Measurements from ENCODE around the gene USP36.
"Not testable (repeated sequence)": the region's sequence is repeated elsewhere in the genome, so short reads cannot be mapped to it uniquely, and the experiment has no call there.

USP36 gene

GRCh38 chr17:78790552-78790951, 50.1 kb downstream of the USP36 start:
- no peak for DNase-seq (ENCODE audit: low read depth)

GRCh38 chr17:78789663-78790181, 50.9 kb downstream of the USP36 start:
- DNase-seq (ENCODE audit: low read depth): no peak

GRCh38 chr17:78789149-78789662, 51.4 kb downstream of the USP36 start:
- DNase-seq (ENCODE audit: low read depth): no peak

DNA sequence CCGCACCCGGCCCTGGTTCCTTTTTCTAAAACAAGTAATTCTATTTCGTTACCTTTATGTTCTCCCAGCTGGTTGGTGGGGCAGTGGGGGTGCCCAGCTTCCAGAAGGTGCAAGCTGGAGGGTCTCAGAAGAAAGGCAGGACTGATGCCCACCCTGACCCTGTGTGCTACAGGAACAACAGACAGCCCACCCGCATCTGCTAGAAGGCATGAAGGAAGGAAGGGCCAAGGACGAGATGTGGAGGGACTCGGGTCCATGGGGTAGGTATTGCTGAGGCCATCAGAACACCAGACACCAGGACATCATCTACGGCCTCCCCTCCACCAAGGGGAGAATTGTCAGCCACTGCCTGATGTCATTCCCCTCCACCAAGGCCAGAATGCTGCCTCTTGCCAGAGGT, 52.2 kb downstream of the USP36 start:
- DNase-seq (ENCODE audit: low read depth): no peak

DNA sequence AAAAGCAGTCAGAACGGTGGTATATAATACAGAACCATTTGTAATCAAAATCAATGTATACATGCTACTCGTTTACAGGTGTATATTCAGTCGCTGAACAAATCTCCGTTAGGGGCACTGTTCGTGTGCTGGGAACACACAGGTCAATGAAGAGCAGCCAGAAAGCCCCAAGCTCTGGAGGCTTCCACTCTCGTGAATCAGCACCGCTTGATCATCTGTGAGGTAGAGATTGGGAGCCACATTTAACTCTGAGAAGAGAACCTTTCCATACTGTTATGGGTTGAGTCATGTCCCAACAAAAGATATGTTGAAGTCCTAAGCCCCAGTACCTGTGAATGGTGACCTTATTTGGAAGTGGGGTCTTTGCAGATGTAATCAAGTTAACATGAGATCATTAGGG, 53.2 kb downstream of the USP36 start:
- DNase-seq (ENCODE audit: low read depth): no peak

GRCh38 chr17:78785663-78786057, 55.0 kb downstream of the USP36 start:
- DNase-seq (ENCODE audit: low read depth): no peak

GRCh38 chr17:78785011-78785662, 55.5 kb downstream of the USP36 start:
- DNase-seq (ENCODE audit: low read depth): no peak

- no peak for DNase-seq (ENCODE audit: low read depth)
Measured at GRCh38 chr17:78784352-78784751, 56.3 kb downstream of the USP36 start.

GRCh38 chr17:78783711-78784324, 56.8 kb downstream of the USP36 start:
- no peak for DNase-seq (ENCODE audit: low read depth)

DNA sequence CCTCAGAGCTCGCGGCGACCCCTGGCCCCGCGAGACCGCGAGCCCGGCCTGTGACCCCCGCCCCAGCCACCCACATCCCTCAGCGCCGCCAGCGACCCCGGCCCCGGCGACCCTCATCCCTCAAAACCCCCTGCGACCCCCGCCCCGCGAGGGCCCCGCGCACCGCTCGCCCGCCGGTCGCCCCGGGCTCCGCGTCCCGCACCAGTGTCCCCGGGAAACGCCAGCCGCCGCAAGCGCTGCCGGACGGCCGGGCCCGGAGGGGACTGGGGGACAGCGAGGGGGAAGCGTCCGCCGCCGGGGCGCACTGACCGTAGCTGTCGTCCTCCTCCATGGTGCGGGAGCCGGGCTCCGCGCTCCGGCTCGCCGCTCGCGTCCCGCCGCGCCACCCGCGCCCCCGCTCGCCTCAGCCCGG, 58.7 kb downstream of the USP36 start, which contains the start of gene CYTH1:
Gene CYTH1 (minus strand): TSS at position 381 of the 412 bp plus-strand sequence. CDS start 50 bp downstream, at position 331.
- DNase-seq (ENCODE audit: low read depth): no peak

DNA sequence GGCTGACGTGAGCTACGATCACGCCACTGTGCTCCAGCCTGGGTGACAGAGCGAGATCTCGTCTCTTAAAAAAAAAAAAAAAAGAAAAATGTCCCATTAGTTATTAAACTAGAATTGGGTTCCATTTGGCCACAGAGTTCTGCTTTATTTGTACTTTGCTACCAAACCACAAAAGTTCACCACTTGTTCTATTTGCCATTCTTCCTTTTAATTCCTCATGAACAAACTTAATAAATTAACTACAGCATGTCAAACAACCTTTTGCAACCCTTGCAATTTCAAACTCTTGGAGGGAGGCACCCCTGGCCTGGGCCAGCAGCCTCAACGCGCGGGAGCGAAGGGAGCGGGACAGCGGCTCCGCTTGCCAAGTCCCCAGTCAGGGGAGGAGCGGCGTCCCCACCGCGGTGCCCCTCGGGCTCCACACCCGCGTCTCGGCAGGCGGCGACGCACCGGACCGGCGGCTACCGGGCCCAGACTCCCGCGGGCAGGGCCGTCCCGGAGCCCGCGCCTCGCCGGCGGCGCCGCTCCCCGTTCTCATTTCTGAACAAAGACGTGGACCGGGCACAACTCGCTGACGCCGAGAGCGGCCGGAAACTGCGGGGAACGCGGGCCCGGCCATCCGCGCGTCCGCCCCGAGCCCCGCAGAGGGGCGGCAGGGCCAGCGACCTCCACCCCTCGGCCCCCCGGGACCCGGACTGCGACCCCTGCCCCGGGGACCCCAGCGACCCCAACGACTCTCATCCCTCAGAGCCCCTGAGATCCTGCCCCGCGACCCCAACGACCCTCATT, 59.3 kb downstream of the USP36 start:
- no peak for DNase-seq (ENCODE audit: low read depth)

DNA sequence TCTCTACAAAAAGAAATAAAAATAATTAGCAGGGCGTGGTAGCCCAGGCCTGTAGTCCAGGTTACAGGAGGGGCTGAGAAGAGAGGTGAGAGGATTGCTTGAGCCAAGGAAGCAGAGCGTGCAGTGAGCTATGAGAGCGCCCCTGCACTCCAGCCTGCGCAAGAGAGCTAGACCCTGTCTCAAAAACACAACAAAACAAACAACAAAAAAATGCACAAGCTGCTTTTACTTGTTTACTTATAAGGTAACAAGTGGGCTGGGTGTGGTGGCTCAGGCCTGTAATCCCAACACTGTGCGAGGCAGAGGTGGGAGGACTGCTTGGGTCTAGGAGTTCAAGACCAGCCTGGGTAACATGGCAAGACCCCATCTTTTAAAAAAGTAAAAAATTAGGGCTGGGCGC, 60.3 kb downstream of the USP36 start:
- no peak for DNase-seq (ENCODE audit: low read depth)

GRCh38 chr17:78779850-78780249, 60.8 kb downstream of the USP36 start:
- DNase-seq (ENCODE audit: low read depth): no peak

DNA sequence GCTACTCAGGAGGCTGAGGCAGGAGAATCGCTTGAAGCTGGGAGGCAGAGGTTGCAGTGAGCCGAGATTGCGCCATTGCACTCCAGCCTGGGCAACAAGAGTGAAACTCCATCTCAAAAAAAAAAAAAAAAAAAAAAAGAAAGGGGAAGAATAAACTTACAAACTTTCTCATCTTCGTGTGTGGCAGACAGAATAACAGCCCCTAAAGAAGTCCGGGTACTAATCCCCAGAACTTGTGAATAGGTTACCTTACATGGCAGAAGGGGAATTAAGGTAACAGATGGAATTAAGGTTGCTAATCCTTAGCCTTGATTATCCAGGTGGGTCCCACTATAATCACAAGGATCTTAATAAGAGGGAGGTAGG, 61.3 kb downstream of the USP36 start:
- not testable (repeated sequence) for DNase-seq (ENCODE audit: low read depth)

- no peak for DNase-seq (ENCODE audit: low read depth)
Measured at GRCh38 chr17:78777881-78778280, 62.7 kb downstream of the USP36 start.

DNA sequence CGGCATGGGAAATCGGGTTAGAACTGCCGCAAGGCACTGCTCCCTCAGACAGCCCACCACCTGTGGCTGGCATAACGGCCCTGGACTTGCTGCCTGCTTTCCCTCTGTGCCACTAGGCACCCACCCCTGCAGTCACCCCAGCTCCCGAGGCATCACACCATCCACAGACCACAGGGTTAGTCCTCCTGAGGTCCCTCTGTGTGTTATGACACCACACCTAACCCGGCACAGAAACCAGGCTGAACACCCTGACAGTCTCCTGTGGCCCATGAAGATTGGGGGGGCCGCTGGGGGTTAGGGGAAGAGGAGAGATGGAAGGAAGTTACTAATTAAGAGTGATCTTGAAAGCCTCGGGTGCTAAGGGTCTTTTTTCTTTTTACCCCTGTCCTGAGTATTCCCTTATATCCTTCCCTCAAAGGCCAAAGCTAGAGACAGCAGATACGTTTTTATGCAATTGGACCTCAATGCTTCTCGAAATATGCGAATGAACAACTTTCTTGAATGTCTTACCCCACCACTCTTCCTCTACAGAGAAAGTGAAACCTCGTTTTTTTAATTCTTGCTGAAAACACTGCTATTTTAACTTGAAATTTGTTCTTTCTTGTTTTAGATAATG, 65.5 kb downstream of the USP36 start:
- peak; percentile 54 for DNase-seq (ENCODE audit: low read depth)

GRCh38 chr17:78774453-78774852, 66.2 kb downstream of the USP36 start:
- DNase-seq (ENCODE audit: low read depth): no peak

- no peak for DNase-seq (ENCODE audit: low read depth)
Measured at GRCh38 chr17:78771758-78772382, 68.7 kb downstream of the USP36 start.

GRCh38 chr17:78769196-78769773, 71.3 kb downstream of the USP36 start:
- no peak for DNase-seq (ENCODE audit: low read depth)

- DNase-seq (ENCODE audit: low read depth): no peak
Measured at GRCh38 chr17:78767806-78768205, 72.8 kb downstream of the USP36 start.

GRCh38 chr17:78766743-78767294, 73.8 kb downstream of the USP36 start:
- DNase-seq (ENCODE audit: low read depth): no peak
